Tongue (tissue), 2 donors: Measurements from ENCODE around the gene DBNL. TPM values are rescaled to one million over a fixed set of nuclear protein-coding genes. Genes with fewer than 3 reads are reported as not detected.

Experiments used
- DNase-seq: peaks from one replicate; pipeline ENCODE4 v3.0.0-alpha.2; 2015
- total RNA-seq: library from RNA; depleted of rRNA; stranded (reverse); fragments of >200 nt; gene quantifications from one replicate; pipeline ENCODE4 v1.2.3, GENCODE V29; 2014

Gene DBNL
- total RNA-seq, 1 donor from 2014 or later = 75.1 TPM

- peak; percentile 74 for DNase-seq
Measured at GRCh38 chr7:44100458-44101302, 56.2 kb downstream of the DBNL start.

- no peak for DNase-seq
Measured at GRCh38 chr7:44101303-44101965, 56.9 kb downstream of the DBNL start.

GRCh38 chr7:44101966-44102845 is 57.7 kb downstream of the DBNL start:
- no peak for DNase-seq

GRCh38 chr7:44102846-44103565 is 58.5 kb downstream of the DBNL start:
- no peak for DNase-seq

- DNase-seq = no peak
Measured at GRCh38 chr7:44103566-44103922, 59.0 kb downstream of the DBNL start.

GRCh38 chr7:44103923-44104859 is 59.7 kb downstream of the DBNL start, which contains the start of gene AEBP1:
TSS of gene AEBP1 (plus strand) at chr7:44104345. CDS start at chr7:44104666, 321 bp downstream.
- peak; percentile 70 for DNase-seq

GRCh38 chr7:44104860-44105771 is 60.6 kb downstream of the DBNL start:
- DNase-seq = no peak

- DNase-seq = no peak
Measured at GRCh38 chr7:44105832-44106231, 61.3 kb downstream of the DBNL start.

- no peak for DNase-seq
Measured at GRCh38 chr7:44106311-44107065, 62.0 kb downstream of the DBNL start.

- no peak for DNase-seq
Measured at GRCh38 chr7:44107116-44107960, 62.8 kb downstream of the DBNL start.

GRCh38 chr7:44107961-44108767 is 63.7 kb downstream of the DBNL start:
- no peak for DNase-seq

- DNase-seq = no peak
Measured at GRCh38 chr7:44108768-44109750, 64.6 kb downstream of the DBNL start.

GRCh38 chr7:44109991-44110390 is 65.5 kb downstream of the DBNL start:
- no peak for DNase-seq

- DNase-seq = peak; percentile 58
Measured at GRCh38 chr7:44110719-44111635, 66.5 kb downstream of the DBNL start.
